ENCODE measurements around the gene ZNF593OS. TPM values are rescaled to one million over a fixed set of nuclear protein-coding genes. Genes with fewer than 3 reads are reported as not detected.
A peak's percentile ranks its signal among the peaks of the same experiment; 100 is the strongest.

Gene ZNF593OS
- total RNA-seq, 2 donors from 2014 or later: not detected

- H3K9me3 ChIP-seq: no peaks in the 10 kb centered on the region
- ATAC-seq (ENCODE audit: insufficient number of reproducible peaks, low FRiP score, low read depth) (no peak), DNase-seq (ENCODE audit: low spot score) (no peak)
- H3K36me3 ChIP-seq: no peaks in the 10 kb centered on the region
- no peaks in the 10 kb centered on the region for H3K27me3 ChIP-seq (replicated peaks; ENCODE audit: insufficient read depth)
- H3K4me3 ChIP-seq: peak overlapping the region; percentile 70
- H3K27ac ChIP-seq: no peak overlapping the region
- TF ChIP-seq CTCF (IDR thresholded peaks at IDR 0.05): no peak
- peaks cover 0 to 12% of the 10 kb centered on the region in 2 donors for H3K4me1 ChIP-seq (ENCODE audit: control insufficient read depth in 1 of 2, low read depth in 2 of 2)
These were observed 9.4 kb downstream of the ZNF593OS start for GRCh38 chr1:26162220-26162709.

- Histone ChIP-seq H3K27ac (no peak overlapping the region), H3K4me3 (peak overlapping the region; percentile 70), H3K9me3 (no peaks in the 10 kb centered on the region), H3K4me1 (ENCODE audit: control insufficient read depth in 1 of 2, low read depth in 2 of 2) (peaks cover 0 to 12% of the 10 kb centered on the region in 2 donors), H3K36me3 (no peaks in the 10 kb centered on the region), H3K27me3 (replicated peaks; ENCODE audit: insufficient read depth) (no peaks in the 10 kb centered on the region)
- no peak for TF ChIP-seq CTCF (IDR thresholded peaks at IDR 0.05)
- DNase-seq (ENCODE audit: low spot score) (no peak), ATAC-seq (ENCODE audit: insufficient number of reproducible peaks, low FRiP score, low read depth) (no peak)
These were observed 10.0 kb downstream of the ZNF593OS start for GRCh38 chr1:26161415-26162219.

- Histone ChIP-seq H3K4me3 (peak overlapping the region; percentile 70), H3K4me1 (ENCODE audit: control insufficient read depth in 1 of 2, low read depth in 2 of 2) (peaks cover 0 to 12% of the 10 kb centered on the region in 2 donors), H3K27ac (no peak overlapping the region), H3K27me3 (replicated peaks; ENCODE audit: insufficient read depth) (no peaks in the 10 kb centered on the region), H3K9me3 (no peaks in the 10 kb centered on the region), H3K36me3 (no peaks in the 10 kb centered on the region)
- DNase-seq (ENCODE audit: low spot score) (no peak), ATAC-seq (ENCODE audit: insufficient number of reproducible peaks, low FRiP score, low read depth) (no peak)
- TF ChIP-seq CTCF (IDR thresholded peaks at IDR 0.05): no peak
These were observed 10.9 kb downstream of the ZNF593OS start for GRCh38 chr1:26160527-26161414.

- H3K36me3 ChIP-seq: no peaks in the 10 kb centered on the region
- H3K4me1 ChIP-seq (ENCODE audit: control insufficient read depth in 1 of 2, low read depth in 2 of 2): peaks cover 0 to 12% of the 10 kb centered on the region in 2 donors
- H3K9me3 ChIP-seq: no peaks in the 10 kb centered on the region
- H3K27me3 ChIP-seq (replicated peaks; ENCODE audit: insufficient read depth): no peaks in the 10 kb centered on the region
- H3K27ac ChIP-seq: no peak overlapping the region
- no peak for ATAC-seq (ENCODE audit: insufficient number of reproducible peaks, low FRiP score, low read depth)
- TF ChIP-seq CTCF (IDR thresholded peaks at IDR 0.05): no peak
- peak overlapping the region; percentile 22 for H3K4me3 ChIP-seq
- DNase-seq (ENCODE audit: low spot score): no peak
These were observed 11.9 kb downstream of the ZNF593OS start for GRCh38 chr1:26159743-26160039.
